Psoas muscle (tissue), 8 donors: ENCODE results near the gene SLAMF1. TPM values are rescaled to one million over a fixed set of nuclear protein-coding genes. Genes with fewer than 3 reads are reported as not detected.

Source experiments
- ATAC-seq, 4 donors: fragments of 200-7000 bp; cut with Tn5 transposase; one replicate each; pipeline ENCODE4 v1.9.1; 2020; ENCODE audit warnings: moderate library complexity in 3 of 4, mild to moderate bottlenecking in 2 of 4
- DNase-seq, 2 donors: peaks; one replicate each; pipeline ENCODE4 v3.0.0-alpha.2; 2020
- H3K27ac ChIP-seq: fragments of 200-600 bp; one replicate; pipeline ENCODE4 v1.8.0; 2022
- H3K27me3 ChIP-seq, 3 donors: fragments of 200-600 bp in 1 of 3; one replicate each; pipeline versions ENCODE4 v1.6.1 to v1.8.0; 2013 to 2022; ENCODE audit warnings: low read length in 2 of 3, mild to moderate bottlenecking in 2 of 3, moderate library complexity in 1 of 3; ENCODE audit not compliant: insufficient read depth in 3 of 3
- H3K36me3 ChIP-seq, 2 donors: fragments of 200-600 bp in 1 of 2; one replicate each; pipeline versions ENCODE4 v1.6.1 to v1.8.0; 2013 to 2022; ENCODE audit warnings: low read depth in 1 of 2, mild to moderate bottlenecking in 1 of 2, moderate library complexity in 1 of 2; ENCODE audit not compliant: insufficient read depth in 1 of 2
- H3K4me1 ChIP-seq: fragments of 200-600 bp; one replicate; pipeline ENCODE4 v1.8.0; 2022
- H3K4me3 ChIP-seq: fragments of 200-600 bp; one replicate; pipeline ENCODE4 v1.8.0; 2022; ENCODE audit warnings: mild to moderate bottlenecking
- H3K9me3 ChIP-seq: fragments of 200-600 bp; one replicate; pipeline ENCODE4 v1.8.0; 2022
- WGBS, 3 donors: extraction: QIAGEN DNeasy Blood & Tissue Kit; methylation state at CpG; one replicate each; pipeline versions ENCODE4 v1.1.6 to v1.1.7; 2013; 5-methylcytosine and 5-hydroxymethylcytosine counted together
- intact Hi-C, 2 donors: fragments of 100-400 bp; cut with DNase I; formaldehyde crosslinking; loops; one replicate each; pipeline versions ENCODE4 v1.11.0 to v1.14.2; 2022
- polyA plus RNA-seq, 3 donors: library from polyadenylated mRNA; stranded (reverse); fragments of 200-250 nt; gene quantifications; one replicate each; pipeline ENCODE4 v1.2.3, GENCODE V29; 2013
- total RNA-seq, 4 donors: library from RNA; stranded (reverse); fragmentation: NEBNext Ultra II Directional in 2 of 4; extraction: Animal tissue kit (Norgen Biotek cat#: 25700) in 2 of 4; gene quantifications; one replicate each; pipeline versions ENCODE4 v1.2.1 to v1.2.4, GENCODE V29; 2021 to 2023
- TF ChIP-seq, protein P1 (sequence below): fragments of 200-600 bp; IDR thresholded peaks from one replicate; pipeline ENCODE4 v1.8.0; 2022; ENCODE audit warnings: antibody characterized with exemption
- donor health status: healthy with polysubstance abuse.
- donor health status: DM: no; HTN: no; CAD: no; lungs with moderate emphysema.
- donor health status: Bipolar disorder and iron deficiency.
- donor health status: healthy.
- donor health status: DM: yes; HTN: yes; CAD: no.
- donor health status: DM: no; HTN: no; CAD: no.
- donor health status: DM: no; HTN: no; CAD: no.
- donor health status: DM: yes; HTN: yes; CAD: no.

The SLAMF1 gene
- total and polyA plus RNA-seq, 7 donors: 0.03 to 0.30 (median 0.08) TPM

DNA sequence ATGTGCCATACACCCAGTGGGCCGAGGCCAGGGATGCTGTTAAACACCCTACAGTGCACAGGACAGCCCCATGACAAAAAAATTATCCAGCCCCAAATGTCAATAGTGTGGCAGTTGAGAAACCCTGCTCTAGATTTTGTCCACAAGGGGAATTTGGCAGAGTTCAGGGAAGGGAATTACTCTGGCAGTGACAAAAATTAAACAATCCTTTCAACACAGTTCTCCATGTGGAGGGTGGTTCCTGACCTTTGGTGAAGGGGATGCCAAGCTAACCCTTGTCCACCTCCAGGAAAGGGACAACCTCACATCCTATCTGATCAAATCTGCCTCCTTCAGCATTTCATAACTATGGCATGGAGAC, 39.2 kb downstream of the SLAMF1 start:
- H3K4me3 ChIP-seq: no peak overlapping the region
- WGBS, 3 donors: 59 to 83% (median 73%) methylated on average over 1 of the region's 1 CpG
- intact Hi-C loops: loop anchor here (2.0 to 10.0 kb wide), 2 partner anchors 179 to 183 kb away; no protein-coding TSS in a partner anchor
- H3K36me3 ChIP-seq: no peaks in the 10 kb centered on the region
- peaks cover 3% of the 10 kb centered on the region for H3K9me3 ChIP-seq
- ATAC-seq (no peak), DNase-seq (no peak)
- no peaks in the 10 kb centered on the region for H3K4me1 ChIP-seq
- peaks cover 0 to 4% (median 2%) of the 10 kb centered on the region in 3 donors for H3K27me3 ChIP-seq
- TF ChIP-seq, protein P1, sequence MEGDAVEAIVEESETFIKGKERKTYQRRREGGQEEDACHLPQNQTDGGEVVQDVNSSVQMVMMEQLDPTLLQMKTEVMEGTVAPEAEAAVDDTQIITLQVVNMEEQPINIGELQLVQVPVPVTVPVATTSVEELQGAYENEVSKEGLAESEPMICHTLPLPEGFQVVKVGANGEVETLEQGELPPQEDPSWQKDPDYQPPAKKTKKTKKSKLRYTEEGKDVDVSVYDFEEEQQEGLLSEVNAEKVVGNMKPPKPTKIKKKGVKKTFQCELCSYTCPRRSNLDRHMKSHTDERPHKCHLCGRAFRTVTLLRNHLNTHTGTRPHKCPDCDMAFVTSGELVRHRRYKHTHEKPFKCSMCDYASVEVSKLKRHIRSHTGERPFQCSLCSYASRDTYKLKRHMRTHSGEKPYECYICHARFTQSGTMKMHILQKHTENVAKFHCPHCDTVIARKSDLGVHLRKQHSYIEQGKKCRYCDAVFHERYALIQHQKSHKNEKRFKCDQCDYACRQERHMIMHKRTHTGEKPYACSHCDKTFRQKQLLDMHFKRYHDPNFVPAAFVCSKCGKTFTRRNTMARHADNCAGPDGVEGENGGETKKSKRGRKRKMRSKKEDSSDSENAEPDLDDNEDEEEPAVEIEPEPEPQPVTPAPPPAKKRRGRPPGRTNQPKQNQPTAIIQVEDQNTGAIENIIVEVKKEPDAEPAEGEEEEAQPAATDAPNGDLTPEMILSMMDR: no peak
- no peak overlapping the region for H3K27ac ChIP-seq

DNA sequence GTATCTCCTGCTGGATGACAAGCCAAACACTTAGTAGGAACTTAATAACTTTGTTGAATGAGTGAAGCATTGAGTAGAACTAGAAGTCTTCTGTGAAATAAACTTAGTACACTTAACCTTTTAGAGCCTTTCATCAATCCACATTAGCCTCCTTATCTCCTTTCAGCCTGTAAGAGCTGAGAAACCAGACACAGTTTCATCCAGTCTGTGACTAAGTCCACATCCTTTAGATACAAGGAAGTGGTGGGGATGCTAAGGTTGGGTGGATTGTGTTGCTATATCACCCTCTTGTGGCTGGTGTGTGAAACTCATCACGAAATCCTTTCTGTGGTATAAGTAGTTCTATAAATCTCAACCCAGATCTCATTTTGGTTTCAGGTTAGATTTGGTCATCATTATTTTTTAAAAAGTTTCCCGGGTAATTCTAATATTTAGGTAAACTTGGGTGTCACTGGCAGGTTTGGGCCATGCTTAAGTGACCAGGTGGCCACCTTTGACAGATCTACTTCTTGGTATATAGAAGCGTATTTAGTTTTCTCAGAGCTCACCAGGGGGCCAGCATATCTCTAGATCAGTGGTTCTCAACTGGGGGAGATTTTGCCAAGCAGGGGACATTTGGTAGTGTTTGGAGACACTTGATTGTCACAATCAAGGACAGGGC, 39.7 kb downstream of the SLAMF1 start:
- TF ChIP-seq, protein P1: peak; percentile 46
- Histone ChIP-seq H3K4me3 (no peak overlapping the region), H3K4me1 (no peaks in the 10 kb centered on the region), H3K27me3 (peaks cover 0 to 4% (median 0%) of the 10 kb centered on the region in 3 donors), H3K36me3 (no peaks in the 10 kb centered on the region), H3K27ac (no peak overlapping the region), H3K9me3 (peaks cover 3% of the 10 kb centered on the region)
- intact Hi-C loops: loop anchor here (2.0 to 10.0 kb wide), 2 partner anchors 178 to 182 kb away; no protein-coding TSS in a partner anchor
- ATAC-seq (peak in 1 of 4 donors; percentile 40), DNase-seq (no peak)
- 31 to 36% (median 33%) methylated on average over 3 of the region's 3 CpGs for WGBS, 3 donors

DNA sequence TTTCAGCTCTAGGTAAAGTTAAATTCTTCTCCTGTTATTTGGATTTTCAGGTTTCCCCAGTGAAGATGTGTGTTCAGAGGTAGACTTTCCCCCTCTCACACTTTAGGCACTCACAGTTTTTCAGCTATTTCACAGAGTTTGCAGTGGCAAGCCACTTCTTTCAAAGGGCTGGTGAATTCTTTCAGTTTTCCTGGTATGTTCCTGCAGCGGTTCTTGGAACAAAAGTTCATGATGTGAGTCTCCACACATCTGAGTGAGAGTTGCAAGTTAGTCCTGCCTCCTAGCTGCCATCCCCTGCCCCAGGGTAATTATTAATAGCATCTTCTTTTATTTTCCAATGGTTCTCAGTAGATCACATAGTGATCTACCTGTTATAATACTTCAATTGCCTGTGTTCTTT, 40.2 kb downstream of the SLAMF1 start:
- Histone ChIP-seq H3K27ac (no peak overlapping the region), H3K9me3 (peaks cover 3% of the 10 kb centered on the region), H3K36me3 (no peaks in the 10 kb centered on the region), H3K4me3 (no peak overlapping the region), H3K4me1 (no peaks in the 10 kb centered on the region), H3K27me3 (peaks cover 0 to 3% (median 0%) of the 10 kb centered on the region in 3 donors)
- ATAC-seq (no peak), DNase-seq (no peak)
- TF ChIP-seq, protein P1: no peak
- 66 to 67% (median 67%) methylated on average over 1 of the region's 1 CpG for whole genome bisulfite sequencing, 3 donors
- intact Hi-C loops: loop anchor here (2.0 to 10.0 kb wide), 2 partner anchors 178 to 182 kb away; no protein-coding TSS in a partner anchor

- 77 to 80% (median 78%) methylated on average over 4 of the region's 4 CpGs for WGBS, 3 donors
- Histone ChIP-seq H3K4me3 (no peak overlapping the region), H3K36me3 (no peaks in the 10 kb centered on the region), H3K4me1 (no peaks in the 10 kb centered on the region), H3K27me3 (no peaks in the 10 kb centered on the region), H3K9me3 (peaks cover 8% of the 10 kb centered on the region), H3K27ac (no peak overlapping the region)
- TF ChIP-seq, protein P1: no peak
- no peak for DNase-seq
- intact Hi-C loops: loop anchor here (2.0 to 10.0 kb wide), 2 partner anchors 177 to 181 kb away; no protein-coding TSS in a partner anchor
- no peak for ATAC-seq
Measured at GRCh38 chr1:160605792-160606479, 40.9 kb downstream of the SLAMF1 start.
